Astrocyte (in vitro differentiated cells and primary cell): ENCODE measurements around the gene RAB11FIP4. TPM values are rescaled to one million over a fixed set of nuclear protein-coding genes. Genes with fewer than 3 reads are reported as not detected.

Experiments
- DNase-seq: peaks from one replicate; pipeline ENCODE4 v3.0.0-alpha.2; 2010; ENCODE audit warnings: low read depth
- FAIRE-seq: peaks from 2 replicates; lab custom pipeline; 2011; peaks lifted over from hg19 to GRCh38; lab: Jason Lieb, UNC
- H2AFZ ChIP-seq: 2 replicates; pipeline ENCODE4 v1.6.0; 2012; ENCODE audit warnings: low read depth, low read length, inconsistent platforms
- H3K27ac ChIP-seq: 2 replicates; pipeline ENCODE4 v1.5.1; 2011; ENCODE audit warnings: low read depth, low read length, inconsistent platforms
- H3K27me3 ChIP-seq: 2 replicates; pipeline ENCODE4 v1.6.0; 2011; ENCODE audit warnings: low read length, inconsistent platforms; ENCODE audit not compliant: insufficient read depth
- H3K36me3 ChIP-seq: 2 replicates; pipeline ENCODE4 v1.5.1; 2011; ENCODE audit warnings: low read length, inconsistent platforms; ENCODE audit not compliant: insufficient read depth
- H3K4me1 ChIP-seq: 2 replicates; pipeline ENCODE4 v1.5.1; 2011; ENCODE audit warnings: low read length, inconsistent platforms; ENCODE audit not compliant: insufficient read depth
- H3K4me2 ChIP-seq: 2 replicates; pipeline ENCODE4 v1.6.0; 2012; ENCODE audit warnings: low read length, inconsistent platforms
- H3K4me3 ChIP-seq: 2 replicates; pipeline ENCODE4 v1.5.1; 2011; ENCODE audit warnings: low read depth, mild to moderate bottlenecking, low read length, inconsistent platforms; ENCODE audit not compliant: insufficient read depth
- H3K79me2 ChIP-seq: 2 replicates; pipeline ENCODE4 v1.6.0; 2012; ENCODE audit warnings: mild to moderate bottlenecking, low read length, inconsistent platforms; ENCODE audit not compliant: insufficient read depth
- H3K9ac ChIP-seq: 2 replicates; pipeline ENCODE4 v1.6.0; 2012; ENCODE audit warnings: mild to moderate bottlenecking, low read length, inconsistent platforms
- H3K9me3 ChIP-seq: 2 replicates; pipeline ENCODE4 v1.5.1; 2012; ENCODE audit warnings: low read depth, mild to moderate bottlenecking, low read length, inconsistent platforms; ENCODE audit not compliant: insufficient read depth
- H4K20me1 ChIP-seq: 2 replicates; pipeline ENCODE4 v1.6.0; 2012; ENCODE audit warnings: low read length, inconsistent platforms; ENCODE audit not compliant: insufficient read depth
- H3K27ac Mint-ChIP-seq: one replicate; pipeline ENCODE4 v1.8.0; 2021; ENCODE audit warnings: mild to moderate bottlenecking, mixed read lengths; ENCODE audit not compliant: unreplicated experiment
- H3K27me3 Mint-ChIP-seq: one replicate; pipeline ENCODE4 v1.8.0; 2021; ENCODE audit warnings: low read depth, mixed read lengths; ENCODE audit not compliant: unreplicated experiment
- H3K36me3 Mint-ChIP-seq: one replicate; pipeline ENCODE4 v1.8.0; 2021; ENCODE audit warnings: low read depth, mixed read lengths; ENCODE audit not compliant: unreplicated experiment
- H3K4me1 Mint-ChIP-seq: one replicate; pipeline ENCODE4 v1.8.0; 2021; ENCODE audit warnings: low read depth, mixed read lengths; ENCODE audit not compliant: unreplicated experiment
- H3K4me3 Mint-ChIP-seq: one replicate; pipeline ENCODE4 v1.8.0; 2021; ENCODE audit warnings: mild to moderate bottlenecking, moderate library complexity, mixed read lengths; ENCODE audit not compliant: unreplicated experiment
- H3K9me3 Mint-ChIP-seq: one replicate; pipeline ENCODE4 v1.8.0; 2021; ENCODE audit warnings: mild to moderate bottlenecking, mixed read lengths; ENCODE audit not compliant: unreplicated experiment
- CTCF ChIP-seq: IDR thresholded peaks from 2 replicates; pipeline ENCODE4 v1.5.1; 2011; ENCODE audit warnings: low read depth, mild to moderate bottlenecking, inconsistent platforms, low read length, moderate library complexity; ENCODE audit not compliant: insufficient read depth
- EZH2 ChIP-seq: IDR thresholded peaks from 2 replicates; pipeline ENCODE4 v1.6.1; 2012; ENCODE audit warnings: mild to moderate bottlenecking, low read length, inconsistent platforms; ENCODE audit not compliant: insufficient read depth
- total RNA-seq: library from RNA; stranded (reverse); gene quantifications from 2 replicates; pipeline ENCODE4 v1.2.1, GENCODE V29; 2021

The RAB11FIP4 gene
- total RNA-seq, 1 donor from 2014 or later: 4.4 TPM

- H3K27ac Mint-ChIP-seq: no peak overlapping the region
- Histone ChIP-seq H3K36me3 (peaks cover 21% of the 10 kb centered on the region), H3K79me2 (no peaks in the 10 kb centered on the region), H3K9me3 (no peaks in the 10 kb centered on the region), H3K27me3 (no peaks in the 10 kb centered on the region), H3K4me3 (no peak overlapping the region), H2AFZ (no peak overlapping the region), H4K20me1 (peaks cover 4% of the 10 kb centered on the region), H3K4me1 (peaks cover 5% of the 10 kb centered on the region), H3K4me2 (peak overlapping the region; percentile 4), H3K9ac (no peak overlapping the region), H3K27ac (no peak overlapping the region)
- peak; percentile 43 for FAIRE-seq
- TF ChIP-seq EZH2: no peak
- no peak for TF ChIP-seq CTCF
- H3K9me3 Mint-ChIP-seq: no peaks in the 10 kb centered on the region
- H3K27me3 Mint-ChIP-seq: no peaks in the 10 kb centered on the region
- DNase-seq: peak; percentile 54
- H3K36me3 Mint-ChIP-seq: no peaks in the 10 kb centered on the region
- H3K4me3 Mint-ChIP-seq: no peak overlapping the region
- peaks cover 9% of the 10 kb centered on the region for H3K4me1 Mint-ChIP-seq
Measured at GRCh38 chr17:31371511-31372097, 19.9 kb upstream of the RAB11FIP4 start.

GRCh38 chr17:31373150-31374093, 18.1 kb upstream of the RAB11FIP4 start:
- TF ChIP-seq EZH2 (no peak), CTCF (peak; percentile 53)
- H3K36me3 Mint-ChIP-seq: no peaks in the 10 kb centered on the region
- H4K20me1 ChIP-seq: peaks cover 7% of the 10 kb centered on the region
- no peaks in the 10 kb centered on the region for H3K27me3 Mint-ChIP-seq
- peaks cover 15% of the 10 kb centered on the region for H3K36me3 ChIP-seq
- H2AFZ ChIP-seq: no peak overlapping the region
- no peak overlapping the region for H3K4me3 ChIP-seq
- no peaks in the 10 kb centered on the region for H3K9me3 Mint-ChIP-seq
- peaks cover 5% of the 10 kb centered on the region for H3K4me1 ChIP-seq
- DNase-seq: peak; percentile 34
- no peak for FAIRE-seq
- no peaks in the 10 kb centered on the region for H3K79me2 ChIP-seq
- no peak overlapping the region for H3K4me3 Mint-ChIP-seq
- no peak overlapping the region for H3K4me2 ChIP-seq
- no peaks in the 10 kb centered on the region for H3K27me3 ChIP-seq
- H3K27ac ChIP-seq: no peak overlapping the region
- H3K9me3 ChIP-seq: no peaks in the 10 kb centered on the region
- no peak overlapping the region for H3K9ac ChIP-seq
- H3K27ac Mint-ChIP-seq: no peak overlapping the region
- H3K4me1 Mint-ChIP-seq: peaks cover 9% of the 10 kb centered on the region

- Histone ChIP-seq H2AFZ (no peak overlapping the region), H3K27ac (no peak overlapping the region), H3K9ac (no peak overlapping the region), H3K79me2 (no peaks in the 10 kb centered on the region), H3K4me1 (peaks cover 5% of the 10 kb centered on the region), H3K4me3 (no peak overlapping the region), H3K9me3 (no peaks in the 10 kb centered on the region), H4K20me1 (peaks cover 7% of the 10 kb centered on the region), H3K4me2 (no peak overlapping the region), H3K27me3 (no peaks in the 10 kb centered on the region), H3K36me3 (peaks cover 15% of the 10 kb centered on the region)
- DNase-seq (no peak), FAIRE-seq (no peak)
- H3K4me3 Mint-ChIP-seq: no peak overlapping the region
- H3K27me3 Mint-ChIP-seq: no peaks in the 10 kb centered on the region
- H3K4me1 Mint-ChIP-seq: peaks cover 7% of the 10 kb centered on the region
- no peak overlapping the region for H3K27ac Mint-ChIP-seq
- no peak for TF ChIP-seq EZH2
- TF ChIP-seq CTCF: no peak
- H3K36me3 Mint-ChIP-seq: no peaks in the 10 kb centered on the region
- no peaks in the 10 kb centered on the region for H3K9me3 Mint-ChIP-seq
Measured at GRCh38 chr17:31374094-31374447, 17.4 kb upstream of the RAB11FIP4 start.
